ENCODE results near the gene SNAI3.

- TF ChIP-seq CTCF (IDR thresholded peaks at IDR 0.05 in 4 of 5, conservative IDR thresholded peaks at IDR 0.05 in 1 of 5) (no peak), POLR2A (IDR thresholded peaks at IDR 0.05) (no peak)
Observed at GRCh38 chr16:88645941-88646340, 40.4 kb downstream of the SNAI3 start.

Measured in gastrocnemius medialis (tissue), 4 donors.